BJ (cell line): ENCODE measurements around the gene ZNF470. TPM values are rescaled to one million over a fixed set of nuclear protein-coding genes. Genes with fewer than 3 reads are reported as not detected.

Source experiments
- CTCF ChIA-PET: fragments of 350-600 bp; formaldehyde crosslinking; extraction: SDS; loops from one replicate; lab custom pipeline; 2021; ENCODE audit warnings: antibody characterized with exemption, inconsistent platforms; lab: Yijun Ruan, JAX
- POLR2A ChIA-PET: fragments of 300-600 bp; sonication (Branson Sonifier 250); formaldehyde crosslinking; extraction: SDS; loops from one replicate; lab custom pipeline; 2021; ENCODE audit warnings: antibody characterized with exemption; lab: Charles Lee
- DNase-seq: peaks from one replicate; pipeline ENCODE4 v3.0.0-alpha.2; 2011; ENCODE audit warnings: low read depth
- H3K27me3 ChIP-seq: 2 replicates; pipeline ENCODE4 v1.6.0; 2011; ENCODE audit warnings: low read length; ENCODE audit not compliant: control insufficient read depth, insufficient read depth
- H3K36me3 ChIP-seq: 2 replicates; pipeline ENCODE4 v1.5.1; 2011; ENCODE audit warnings: low read length; ENCODE audit not compliant: control insufficient read depth, insufficient read depth
- H3K4me3 ChIP-seq: 2 replicates; pipeline ENCODE4 v1.5.1; 2011; ENCODE audit warnings: low read depth, mild to moderate bottlenecking, control low read depth, low read length
- CTCF ChIP-seq: IDR thresholded peaks from 2 replicates; pipeline ENCODE4 v1.5.1; 2011; ENCODE audit warnings: low read depth, mild to moderate bottlenecking, control low read depth, inconsistent platforms, low read length, moderate library complexity; ENCODE audit not compliant: insufficient read depth
- polyA plus RNA-seq: library from polyadenylated mRNA; depleted of rRNA; stranded (reverse); fragments of >200 nt; gene quantifications from 2 replicates; pipeline ENCODE4 v1.2.3, GENCODE V29; 2011

ZNF470 gene
- polyA plus RNA-seq, 1 experiment = 1.7 TPM

GRCh38 chr19:56543776-56544175 lies 23.5 kb upstream of the ZNF470 start:
- ChIA-PET POLR2A (no interaction called here), CTCF (no interaction called here)
- Histone ChIP-seq H3K36me3 (peaks cover 5% of the 10 kb centered on the region), H3K4me3 (no peak overlapping the region), H3K27me3 (no peaks in the 10 kb centered on the region)
- DNase-seq = no peak
- no peak for TF ChIP-seq CTCF

- ChIA-PET POLR2A (no interaction called here), CTCF (no interaction called here)
- Histone ChIP-seq H3K36me3 (peaks cover 19% of the 10 kb centered on the region), H3K27me3 (no peaks in the 10 kb centered on the region), H3K4me3 (no peak overlapping the region)
- DNase-seq = no peak
- no peak for TF ChIP-seq CTCF
Observed at GRCh38 chr19:56547535-56547934, 19.7 kb upstream of the ZNF470 start.

GRCh38 chr19:56554272-56554869 lies 12.9 kb upstream of the ZNF470 start:
- DNase-seq = no peak
- Histone ChIP-seq H3K27me3 (no peaks in the 10 kb centered on the region), H3K4me3 (no peak overlapping the region), H3K36me3 (peaks cover 22% of the 10 kb centered on the region)
- ChIA-PET POLR2A (no interaction called here), CTCF (no interaction called here)
- no peak for TF ChIP-seq CTCF

- Histone ChIP-seq H3K27me3 (no peaks in the 10 kb centered on the region), H3K4me3 (no peak overlapping the region), H3K36me3 (no peaks in the 10 kb centered on the region)
- ChIA-PET CTCF (interaction anchor here (1.2 kb wide), 1 partner anchor 18 kb away, joined by 3 read pairs; no protein-coding TSS in a partner anchor), POLR2A (no interaction called here)
- DNase-seq = no peak
- no peak for TF ChIP-seq CTCF
Observed at GRCh38 chr19:56562766-56563165, 4.5 kb upstream of the ZNF470 start.

GRCh38 chr19:56566904-56567273 lies 379 bp upstream of the ZNF470 start:
- Histone ChIP-seq H3K36me3 (peaks cover 6% of the 10 kb centered on the region), H3K4me3 (peak overlapping the region; percentile 86), H3K27me3 (no peaks in the 10 kb centered on the region)
- TF ChIP-seq CTCF = no peak
- ChIA-PET CTCF (interaction anchor here (0.6 kb wide), 1 partner anchor 858 kb away, joined by 3 read pairs; no protein-coding TSS in a partner anchor), POLR2A (no interaction called here)
- DNase-seq = no peak
